Esophagus squamous epithelium (tissue), 5 donors: ENCODE measurements around the gene CCDC18. TPM values are rescaled to one million over a fixed set of nuclear protein-coding genes. Genes with fewer than 3 reads are reported as not detected.
"Not testable (repeated sequence)": the region's sequence is repeated elsewhere in the genome, so short reads cannot be mapped to it uniquely, and the experiment has no call there.

Experiments used
- DNase-seq: peaks from one replicate; lab custom pipeline; 2025; lab: John Stamatoyannopoulos, UW
- H3K27ac ChIP-seq, 4 donors: fragments of 200-600 bp; sonication (generic); one replicate each; pipeline ENCODE4 v1.5.1; 2016 to 2019; ENCODE audit warnings: mild to moderate bottlenecking in 1 of 4
- H3K27me3 ChIP-seq, 4 donors: fragments of 200-600 bp; sonication (generic); 1 replicate in 3 of 4; 2 replicates in 1 of 4; pipeline versions ENCODE4 v1.5.1 to v1.6.0; 2017 to 2021; ENCODE audit warnings: antibody characterized with exemption in 1 of 4
- H3K36me3 ChIP-seq, 3 donors: fragments of 200-600 bp; sonication (generic); one replicate each; pipeline ENCODE4 v1.5.1; 2016 to 2019
- H3K4me1 ChIP-seq, 3 donors: fragments of 200-600 bp; sonication (generic); one replicate each; pipeline ENCODE4 v1.5.1; 2017 to 2019
- H3K4me3 ChIP-seq, 4 donors: fragments of 200-600 bp; sonication (generic); 1 replicate in 3 of 4; 2 replicates in 1 of 4; pipeline ENCODE4 v1.5.1; 2016 to 2019; ENCODE audit warnings: mild to moderate bottlenecking in 2 of 4, moderate library complexity in 1 of 4
- H3K9me3 ChIP-seq, 3 donors: fragments of 200-600 bp; sonication (generic); one replicate each; pipeline ENCODE4 v1.5.1; 2016 to 2019
- POLR2A ChIP-seq, 4 donors: fragments of 450-650 bp; IDR thresholded peaks; one replicate each; pipeline ENCODE4 v1.6.1; 2017; ENCODE audit warnings: antibody characterized with exemption in 4 of 4, mild to moderate bottlenecking in 4 of 4, moderate library complexity in 3 of 4
- WGBS, 2 donors: methylation state at CpG; one replicate each; pipeline ENCODE4 v1.1.5; 2018; 5-methylcytosine and 5-hydroxymethylcytosine counted together
- intact Hi-C: fragments of 100-400 bp; cut with DNase I; formaldehyde crosslinking; loops from one replicate; pipeline ENCODE4 v1.15.0; 2022
- total RNA-seq, 4 donors: library from RNA; depleted of rRNA; stranded (reverse); fragments of >200 nt; gene quantifications; one replicate each; pipeline ENCODE4 v1.1.0, GENCODE V29; 2016
- TF ChIP-seq, protein P1 (sequence below), 6 experiments: fragments of 450-650 bp in 4 of 6; fragments of 200-600 bp in 2 of 6; sonication (generic) in 2 of 6; IDR thresholded peaks; one replicate each; pipeline ENCODE4 v1.5.1; 2016 to 2019; ENCODE audit warnings: antibody characterized with exemption in 6 of 6, mild to moderate bottlenecking in 4 of 6, moderate library complexity in 4 of 6
- donor health status: DM: yes; HTN: yes; CAD: no.

CCDC18 gene
- total RNA-seq, 4 donors from 2014 or later, result 6.1 to 11.7 (median 7.0) TPM

DNA sequence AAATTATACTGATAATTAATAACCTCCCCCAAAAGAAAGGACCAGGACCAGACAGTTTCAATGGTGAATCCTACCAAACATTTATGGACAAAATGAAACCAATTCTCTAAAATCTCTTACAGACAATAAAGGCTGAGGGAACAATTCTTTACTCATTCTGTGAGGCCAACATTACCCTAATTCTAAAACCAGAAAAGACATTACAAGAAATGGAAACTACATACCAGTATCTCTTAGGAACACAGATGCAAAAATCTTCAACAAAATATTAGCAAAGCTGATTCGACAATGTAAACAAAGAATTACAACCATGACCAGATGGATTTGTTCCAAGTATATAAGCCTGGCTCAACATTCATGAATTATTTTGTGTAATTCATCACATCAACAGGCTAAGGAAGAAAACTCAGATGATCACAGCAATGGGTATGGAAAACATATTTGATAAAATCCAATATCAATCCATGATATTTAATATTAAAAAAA lies 8.9 kb upstream of the CCDC18 start:
- 14 to 22% methylated on average over 1 of the region's 1 CpG for WGBS, 2 donors
- intact Hi-C loops, result no loop called here
- Histone ChIP-seq H3K4me1 (peaks cover 0 to 41% (median 8%) of the 10 kb centered on the region in 3 donors), H3K36me3 (peaks cover 0 to 24% (median 0%) of the 10 kb centered on the region in 3 donors), H3K4me3 (no peak overlapping the region), H3K27ac (no peak overlapping the region), H3K9me3 (no peaks in the 10 kb centered on the region), H3K27me3 (no peaks in the 10 kb centered on the region)
- no peak for DNase-seq
- TF ChIP-seq, protein P1, sequence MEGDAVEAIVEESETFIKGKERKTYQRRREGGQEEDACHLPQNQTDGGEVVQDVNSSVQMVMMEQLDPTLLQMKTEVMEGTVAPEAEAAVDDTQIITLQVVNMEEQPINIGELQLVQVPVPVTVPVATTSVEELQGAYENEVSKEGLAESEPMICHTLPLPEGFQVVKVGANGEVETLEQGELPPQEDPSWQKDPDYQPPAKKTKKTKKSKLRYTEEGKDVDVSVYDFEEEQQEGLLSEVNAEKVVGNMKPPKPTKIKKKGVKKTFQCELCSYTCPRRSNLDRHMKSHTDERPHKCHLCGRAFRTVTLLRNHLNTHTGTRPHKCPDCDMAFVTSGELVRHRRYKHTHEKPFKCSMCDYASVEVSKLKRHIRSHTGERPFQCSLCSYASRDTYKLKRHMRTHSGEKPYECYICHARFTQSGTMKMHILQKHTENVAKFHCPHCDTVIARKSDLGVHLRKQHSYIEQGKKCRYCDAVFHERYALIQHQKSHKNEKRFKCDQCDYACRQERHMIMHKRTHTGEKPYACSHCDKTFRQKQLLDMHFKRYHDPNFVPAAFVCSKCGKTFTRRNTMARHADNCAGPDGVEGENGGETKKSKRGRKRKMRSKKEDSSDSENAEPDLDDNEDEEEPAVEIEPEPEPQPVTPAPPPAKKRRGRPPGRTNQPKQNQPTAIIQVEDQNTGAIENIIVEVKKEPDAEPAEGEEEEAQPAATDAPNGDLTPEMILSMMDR (IDR thresholded peaks at IDR 0.05), result no peak
- TF ChIP-seq POLR2A (IDR thresholded peaks at IDR 0.05), result no peak

- H3K27ac ChIP-seq, result no peak overlapping the region
- DNase-seq, result no peak
- H3K4me3 ChIP-seq, result no peak overlapping the region
- H3K4me1 ChIP-seq, result peaks cover 0 to 51% (median 14%) of the 10 kb centered on the region in 3 donors
- TF ChIP-seq, protein P1 (IDR thresholded peaks at IDR 0.05), result no peak
- no peak for TF ChIP-seq POLR2A (IDR thresholded peaks at IDR 0.05)
- peaks cover 0 to 24% (median 0%) of the 10 kb centered on the region in 3 donors for H3K36me3 ChIP-seq
- WGBS, 2 donors, result 29 to 37% methylated on average over 1 of the region's 1 CpG
- intact Hi-C loops, result no loop called here
- H3K9me3 ChIP-seq, result no peaks in the 10 kb centered on the region
- H3K27me3 ChIP-seq, result no peaks in the 10 kb centered on the region
These were observed 7.7 kb upstream of the CCDC18 start for GRCh38 chr1:93172778-93173177.

GRCh38 chr1:93174638-93175037 lies 5.9 kb upstream of the CCDC18 start:
- DNase-seq, intact Hi-C loops, H3K27me3 ChIP-seq, H3K9me3 ChIP-seq, H3K27ac ChIP-seq, H3K4me3 ChIP-seq: not testable (repeated sequence)
- peaks cover 0 to 20% (median 0%) of the 10 kb centered on the region in 3 donors for H3K36me3 ChIP-seq
- peaks cover 0 to 64% (median 22%) of the 10 kb centered on the region in 3 donors for H3K4me1 ChIP-seq
- WGBS, 2 donors, result 95 to 96% methylated on average over 3 of the region's 3 CpGs

DNA sequence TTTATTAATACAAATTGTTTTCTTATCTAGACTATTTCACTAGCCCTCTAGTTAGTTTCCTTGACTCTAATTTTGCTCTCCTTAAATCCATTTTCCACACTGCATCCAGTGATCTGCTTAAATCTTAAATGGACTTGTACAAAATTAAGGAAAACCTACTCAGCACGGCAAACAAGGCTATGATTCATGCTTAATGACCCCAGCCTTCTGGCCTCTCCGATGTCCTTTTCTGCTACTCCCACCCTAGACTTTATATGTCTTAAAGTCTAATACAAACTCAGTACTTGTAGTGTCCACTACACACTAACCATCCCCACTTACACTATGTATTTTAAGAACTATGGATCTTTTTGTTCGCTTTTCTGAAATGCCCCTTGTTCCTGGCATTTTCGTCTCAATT lies 2.5 kb upstream of the CCDC18 start:
- no peak for DNase-seq
- intact Hi-C loops, result no loop called here
- H3K9me3 ChIP-seq, result no peaks in the 10 kb centered on the region

DNA sequence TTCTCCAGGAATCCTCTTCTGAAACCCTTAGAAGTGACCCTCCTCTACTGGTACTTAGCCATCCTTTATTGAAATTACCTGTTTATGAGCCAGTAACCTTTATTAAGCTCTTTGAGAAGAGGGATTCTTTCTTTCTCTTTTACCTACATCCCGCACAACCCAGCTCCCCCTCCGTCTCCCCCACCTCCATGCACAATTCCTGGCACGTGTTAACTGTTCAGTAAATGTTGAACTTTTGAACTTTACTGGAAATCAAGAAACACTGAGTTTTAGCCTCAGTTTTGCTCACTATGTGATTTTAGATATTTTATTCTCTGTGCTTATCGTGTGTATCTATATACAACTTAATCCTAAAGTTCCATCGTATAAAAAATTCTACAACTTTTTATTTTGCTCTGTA lies 2.1 kb upstream of the CCDC18 start:
- WGBS, 2 donors, result 25 to 31% methylated on average over 5 of the region's 5 CpGs
- peaks cover 0 to 12% (median 0%) of the 10 kb centered on the region in 3 donors for H3K36me3 ChIP-seq
- intact Hi-C loops, result no loop called here
- H3K9me3 ChIP-seq, result no peaks in the 10 kb centered on the region
- H3K4me3 ChIP-seq, result peak overlapping the region; percentile 53 to 98 (median 92)
- H3K27ac ChIP-seq, result peak overlapping the region in 1 of 4 donors; percentile 100
- H3K27me3 ChIP-seq, result no peaks in the 10 kb centered on the region
- peaks cover 0 to 50% (median 14%) of the 10 kb centered on the region in 3 donors for H3K4me1 ChIP-seq
- no peak for DNase-seq
- TF ChIP-seq, protein P1 (IDR thresholded peaks at IDR 0.05), result no peak
- no peak for TF ChIP-seq POLR2A (IDR thresholded peaks at IDR 0.05)

More for the DNA sequence above, 2.5 kb upstream of the CCDC18 start:
- Histone ChIP-seq H3K36me3 (peaks cover 0 to 12% (median 0%) of the 10 kb centered on the region in 3 donors), H3K4me1 (peaks cover 0 to 54% (median 14%) of the 10 kb centered on the region in 3 donors), H3K4me3 (peak overlapping the region in 3 of 4 donors; percentile 91 to 98 (median 92)), H3K27ac (no peak overlapping the region), H3K27me3 (no peaks in the 10 kb centered on the region)
- WGBS, 2 donors, result 30 to 36% methylated on average over 4 of the region's 4 CpGs
- no peak for TF ChIP-seq POLR2A (IDR thresholded peaks at IDR 0.05)
- TF ChIP-seq, protein P1 (IDR thresholded peaks at IDR 0.05), result no peak
